ENCODE measurements around the gene CRACDL. TPM values are rescaled to one million over a fixed set of nuclear protein-coding genes. Genes with fewer than 3 reads are reported as not detected.

Gene CRACDL
- total and polyA plus RNA-seq, 12 donors: 0.33 to 3.4 (median 2.1) TPM

DNA sequence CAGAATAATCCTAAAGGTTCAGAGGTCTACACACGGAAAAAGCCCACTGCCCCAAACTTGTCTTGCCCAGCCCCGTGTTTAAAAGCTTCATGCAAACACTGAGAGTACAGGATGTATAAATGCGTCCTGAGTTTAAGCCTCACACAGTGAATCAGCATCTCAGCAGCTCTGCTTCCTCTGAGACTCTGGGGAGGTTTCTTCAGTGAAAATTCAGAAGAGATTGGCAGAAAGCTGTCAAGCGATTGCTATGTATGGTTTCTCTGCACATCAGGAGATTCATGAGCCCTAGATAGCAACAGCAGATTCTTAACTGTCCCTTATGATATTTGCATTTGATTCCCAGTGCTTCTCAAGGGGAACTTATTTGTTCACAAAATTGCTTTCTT, 27.1 kb downstream of the CRACDL start:
- WGBS, 4 donors: 38 to 71% (median 55%) methylated on average over 4 of the region's 4 CpGs
- Histone ChIP-seq H3K27ac (no peak overlapping the region), H3K9me3 (replicated peaks in 1 of 3) (no peaks in the 10 kb centered on the region), H3K27me3 (peaks cover 3% of the 10 kb centered on the region), H3K36me3 (replicated peaks in 1 of 2) (no peaks in the 10 kb centered on the region), H3K4me3 (no peak overlapping the region), H3K4me1 (replicated peaks in 1 of 2) (peaks cover 0 to 12% of the 10 kb centered on the region in 2 donors)
- TF ChIP-seq POLR2A (IDR thresholded peaks at IDR 0.05): no peak
- TF ChIP-seq, protein P1, sequence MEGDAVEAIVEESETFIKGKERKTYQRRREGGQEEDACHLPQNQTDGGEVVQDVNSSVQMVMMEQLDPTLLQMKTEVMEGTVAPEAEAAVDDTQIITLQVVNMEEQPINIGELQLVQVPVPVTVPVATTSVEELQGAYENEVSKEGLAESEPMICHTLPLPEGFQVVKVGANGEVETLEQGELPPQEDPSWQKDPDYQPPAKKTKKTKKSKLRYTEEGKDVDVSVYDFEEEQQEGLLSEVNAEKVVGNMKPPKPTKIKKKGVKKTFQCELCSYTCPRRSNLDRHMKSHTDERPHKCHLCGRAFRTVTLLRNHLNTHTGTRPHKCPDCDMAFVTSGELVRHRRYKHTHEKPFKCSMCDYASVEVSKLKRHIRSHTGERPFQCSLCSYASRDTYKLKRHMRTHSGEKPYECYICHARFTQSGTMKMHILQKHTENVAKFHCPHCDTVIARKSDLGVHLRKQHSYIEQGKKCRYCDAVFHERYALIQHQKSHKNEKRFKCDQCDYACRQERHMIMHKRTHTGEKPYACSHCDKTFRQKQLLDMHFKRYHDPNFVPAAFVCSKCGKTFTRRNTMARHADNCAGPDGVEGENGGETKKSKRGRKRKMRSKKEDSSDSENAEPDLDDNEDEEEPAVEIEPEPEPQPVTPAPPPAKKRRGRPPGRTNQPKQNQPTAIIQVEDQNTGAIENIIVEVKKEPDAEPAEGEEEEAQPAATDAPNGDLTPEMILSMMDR (IDR thresholded peaks at IDR 0.05): no peak
- intact Hi-C loops (cut with DNase I): no loop called here
- peak in 1 of 7 donors; percentile 15 for DNase-seq

DNA sequence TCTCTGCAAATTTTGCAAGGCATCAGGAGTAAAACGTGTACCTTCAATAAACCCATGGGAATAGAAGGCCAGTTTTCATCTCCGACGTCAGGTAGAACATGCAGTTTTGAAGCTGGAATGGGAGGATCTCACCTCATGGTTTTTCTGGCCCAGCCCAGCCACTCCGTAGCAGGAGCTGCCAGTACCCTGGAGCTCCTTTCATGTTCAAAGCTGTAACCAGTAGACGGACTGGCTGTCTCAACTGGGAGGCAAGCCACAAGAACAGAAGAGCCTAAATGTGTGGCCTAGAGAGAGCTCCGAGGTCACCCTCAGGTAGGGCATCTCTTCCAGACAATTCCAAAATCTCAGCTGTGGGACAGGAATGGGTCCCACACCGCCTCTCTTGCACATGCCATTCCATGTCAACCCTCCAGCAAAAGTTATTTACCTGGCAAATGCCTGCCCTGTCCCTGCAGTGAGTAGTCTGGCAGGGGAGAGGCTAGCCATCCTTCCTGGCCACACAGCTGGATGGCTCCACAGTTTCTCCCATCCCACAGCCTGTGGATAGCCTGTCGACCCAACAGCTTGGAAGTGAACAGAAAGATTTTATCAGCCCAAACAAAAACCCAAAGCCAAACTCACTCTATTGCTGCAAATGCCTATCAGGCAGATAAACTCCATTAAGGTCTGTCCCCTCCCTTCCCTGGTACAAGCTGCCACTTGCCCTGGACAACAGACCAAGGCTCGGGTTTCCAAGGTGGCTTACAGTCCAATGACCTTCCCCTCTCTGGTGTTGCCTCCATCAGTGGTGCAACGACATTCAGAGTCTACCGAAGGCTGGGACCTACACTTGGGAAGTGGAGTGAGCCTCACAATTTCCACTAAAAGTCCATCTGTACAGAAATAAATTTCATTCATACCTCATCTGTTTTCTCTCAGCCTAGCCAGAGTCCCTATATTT, 27.8 kb downstream of the CRACDL start:
- WGBS, 4 donors: 76 to 82% (median 76%) methylated on average over 10 to 11 of the region's 11 CpGs
- intact Hi-C loops (cut with DNase I): no loop called here
- no peaks in the 10 kb centered on the region for H3K36me3 ChIP-seq (replicated peaks in 1 of 2)
- TF ChIP-seq, protein P1 (IDR thresholded peaks at IDR 0.05): no peak
- TF ChIP-seq POLR2A (IDR thresholded peaks at IDR 0.05): no peak
- H3K4me3 ChIP-seq: no peak overlapping the region
- H3K27me3 ChIP-seq: peaks cover 3% of the 10 kb centered on the region
- peak in 1 of 7 donors; percentile 47 for DNase-seq
- peaks cover 0 to 12% of the 10 kb centered on the region in 2 donors for H3K4me1 ChIP-seq (replicated peaks in 1 of 2)
- H3K27ac ChIP-seq: no peak overlapping the region
- H3K9me3 ChIP-seq (replicated peaks in 1 of 3): no peaks in the 10 kb centered on the region

DNA sequence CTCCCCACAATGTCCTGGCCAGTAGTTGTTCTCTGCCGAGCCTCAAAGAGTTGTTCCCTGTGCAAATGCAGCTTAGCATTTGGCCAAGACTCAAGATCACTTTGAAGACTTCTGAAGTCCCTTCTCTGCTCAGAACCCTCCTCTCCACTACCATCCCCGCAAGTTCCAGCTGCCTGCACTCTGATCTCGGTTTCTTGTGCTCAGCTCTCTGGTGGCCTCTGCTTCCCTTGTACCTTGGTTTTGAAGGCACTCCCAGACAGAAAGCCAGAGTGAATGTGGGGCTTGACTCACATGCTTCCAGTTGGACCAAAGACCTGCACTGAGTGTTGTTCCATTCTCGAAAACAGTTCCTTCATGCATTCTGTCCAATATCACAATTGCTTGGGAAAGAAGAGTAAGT, 28.6 kb downstream of the CRACDL start:
- WGBS, 4 donors: 77 to 93% (median 84%) methylated on average over 4 of the region's 4 CpGs
- no peak for TF ChIP-seq POLR2A (IDR thresholded peaks at IDR 0.05)
- TF ChIP-seq, protein P1 (IDR thresholded peaks at IDR 0.05): no peak
- Histone ChIP-seq H3K27me3 (peaks cover 3% of the 10 kb centered on the region), H3K4me1 (replicated peaks in 1 of 2) (peaks cover 0 to 12% of the 10 kb centered on the region in 2 donors), H3K27ac (no peak overlapping the region), H3K36me3 (replicated peaks in 1 of 2) (no peaks in the 10 kb centered on the region), H3K9me3 (replicated peaks in 1 of 3) (no peaks in the 10 kb centered on the region), H3K4me3 (no peak overlapping the region)
- DNase-seq: peak in 1 of 7 donors; percentile 17
- intact Hi-C loops (cut with DNase I): no loop called here

DNA sequence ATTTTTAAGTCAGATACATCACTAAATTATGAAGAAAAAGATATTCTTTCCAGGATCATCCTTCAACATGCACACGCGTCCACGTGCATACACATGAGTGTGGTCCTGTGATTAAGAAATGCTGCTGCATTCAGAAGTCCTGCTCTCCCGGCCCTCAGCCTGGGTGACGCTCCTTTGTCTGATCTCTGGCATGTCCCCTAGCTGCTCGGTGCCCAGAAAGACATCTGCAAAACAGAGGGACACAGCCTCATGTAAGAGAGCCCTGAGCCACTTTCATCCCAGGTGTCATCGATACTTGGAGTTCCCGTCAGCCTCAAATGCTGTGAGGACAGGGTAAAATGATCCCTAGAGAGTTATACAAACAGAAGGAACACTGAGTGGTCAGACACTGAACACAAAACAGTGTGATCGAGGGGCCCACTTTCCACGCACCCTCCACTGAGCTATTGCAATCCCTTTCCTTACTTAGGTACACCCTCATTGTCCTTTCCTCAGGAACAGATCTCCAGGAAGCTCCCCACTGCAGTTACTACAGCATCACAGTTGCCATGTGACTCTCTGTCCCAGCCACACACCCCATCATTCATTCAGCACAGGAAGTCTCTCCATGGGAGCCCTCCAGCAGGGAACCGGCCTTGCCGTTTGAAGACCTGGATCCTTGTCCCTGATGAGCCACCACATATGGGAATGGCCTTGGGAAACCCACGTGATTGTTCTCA, 32.1 kb downstream of the CRACDL start:
- intact Hi-C loops (cut with DNase I): no loop called here

More for the DNA sequence above, 32.1 kb downstream of the CRACDL start:
- no peak overlapping the region for H3K27ac ChIP-seq
- H3K4me3 ChIP-seq: no peak overlapping the region
- H3K27me3 ChIP-seq: no peaks in the 10 kb centered on the region
- H3K9me3 ChIP-seq (replicated peaks in 1 of 3): no peaks in the 10 kb centered on the region
- WGBS, 4 donors: 74 to 84% (median 77%) methylated on average over 12 to 13 of the region's 13 CpGs
- peak in 1 of 7 donors; percentile 40 for DNase-seq
- no peak for TF ChIP-seq POLR2A (IDR thresholded peaks at IDR 0.05)
- TF ChIP-seq, protein P1 (IDR thresholded peaks at IDR 0.05): no peak
- H3K36me3 ChIP-seq (replicated peaks in 1 of 2): no peaks in the 10 kb centered on the region
- peaks cover 0 to 2% of the 10 kb centered on the region in 2 donors for H3K4me1 ChIP-seq (replicated peaks in 1 of 2)

Measured in adrenal gland (tissue), 12 donors.